Activated naive CD4-positive, alpha-beta T cell treated with anti-CD3 and anti-CD28 coated beads for 36 hours (primary cell): ENCODE measurements around the gene TUBA4B. TPM values are rescaled to one million over a fixed set of nuclear protein-coding genes. Genes with fewer than 3 reads are reported as not detected.

Source experiments
- CTCF ChIA-PET: fragments of 350-600 bp; sonication (Branson Sonifier 250); formaldehyde crosslinking; loops from one replicate; lab custom pipeline; 2021; ENCODE audit warnings: antibody characterized with exemption; lab: Charles Lee
- DNase-seq: peaks from one replicate; pipeline ENCODE4 v3.0.0-alpha.2; 2020
- H3K27ac Mint-ChIP-seq: one replicate; pipeline ENCODE4 v1.8.0; 2021; ENCODE audit warnings: mild to moderate bottlenecking, mixed read lengths
- H3K27me3 Mint-ChIP-seq: one replicate; pipeline ENCODE4 v1.8.0; 2021; ENCODE audit warnings: low read depth, mixed read lengths
- H3K36me3 Mint-ChIP-seq: one replicate; pipeline ENCODE4 v1.8.0; 2021; ENCODE audit warnings: low read depth, mixed read lengths
- H3K4me1 Mint-ChIP-seq: one replicate; pipeline ENCODE4 v1.8.0; 2021; ENCODE audit warnings: low read depth, mixed read lengths
- H3K4me3 Mint-ChIP-seq: one replicate; pipeline ENCODE4 v1.8.0; 2021; ENCODE audit warnings: mild to moderate bottlenecking, moderate library complexity, mixed read lengths
- H3K9me3 Mint-ChIP-seq: one replicate; pipeline ENCODE4 v1.8.0; 2021; ENCODE audit warnings: mixed read lengths
- intact Hi-C: fragments of 100-400 bp; cut with micrococcal nuclease; formaldehyde crosslinking; loops from one replicate; pipeline ENCODE4 v1.15.1; 2023
- total RNA-seq, 2 experiments: library from RNA; stranded (reverse); gene quantifications; one replicate each; pipeline ENCODE4 v1.2.3, GENCODE V29; 2021

Gene TUBA4B
- total RNA-seq, 2 experiments from 2014 or later = not detected

GRCh38 chr2:219220652-219221402 lies 32.2 kb upstream of the TUBA4B start:
- DNase-seq = no peak

GRCh38 chr2:219221957-219222518 lies 31.0 kb upstream of the TUBA4B start:
- CTCF ChIA-PET = interaction anchor here (1.1 kb wide), 1 partner anchor 74 kb away, joined by 3 read pairs; no protein-coding TSS in a partner anchor
- H3K27me3 Mint-ChIP-seq = no peaks in the 10 kb centered on the region
- peaks cover 15% of the 10 kb centered on the region for H3K4me1 Mint-ChIP-seq
- H3K4me3 Mint-ChIP-seq = no peak overlapping the region
- H3K9me3 Mint-ChIP-seq = no peaks in the 10 kb centered on the region
- intact Hi-C loops = loop anchor here (10.0 kb wide), 1 partner anchor 507 kb away; the partner anchor contains the start of gene TTLL4
- peaks cover 32% of the 10 kb centered on the region for H3K36me3 Mint-ChIP-seq
- no peak overlapping the region for H3K27ac Mint-ChIP-seq
- no peak for DNase-seq

More at GRCh38 chr2:219220652-219221402, 32.2 kb upstream of the TUBA4B start:
- H3K4me3 Mint-ChIP-seq = no peak overlapping the region
- CTCF ChIA-PET = no interaction called here
- no peaks in the 10 kb centered on the region for H3K9me3 Mint-ChIP-seq
- intact Hi-C loops = loop anchor here (10.0 kb wide), 1 partner anchor 506 kb away; the partner anchor contains the start of gene TTLL4
- no peak overlapping the region for H3K27ac Mint-ChIP-seq
- H3K27me3 Mint-ChIP-seq = no peaks in the 10 kb centered on the region
- H3K36me3 Mint-ChIP-seq = peaks cover 31% of the 10 kb centered on the region
- peaks cover 25% of the 10 kb centered on the region for H3K4me1 Mint-ChIP-seq

GRCh38 chr2:219223831-219224610 lies 29.0 kb upstream of the TUBA4B start:
- H3K27ac Mint-ChIP-seq = no peak overlapping the region
- intact Hi-C loops = loop anchor here (10.0 kb wide), 1 partner anchor 509 kb away; the partner anchor contains the start of gene TTLL4
- no peak overlapping the region for H3K4me3 Mint-ChIP-seq
- DNase-seq = no peak
- peaks cover 22% of the 10 kb centered on the region for H3K4me1 Mint-ChIP-seq
- CTCF ChIA-PET = interaction anchor here (1.0 to 1.2 kb wide), 2 partner anchors 64 to 71 kb away, joined by 3 to 5 read pairs; no protein-coding TSS in a partner anchor
- no peaks in the 10 kb centered on the region for H3K27me3 Mint-ChIP-seq
- H3K9me3 Mint-ChIP-seq = no peaks in the 10 kb centered on the region
- H3K36me3 Mint-ChIP-seq = peaks cover 34% of the 10 kb centered on the region

- Mint-ChIP-seq H3K27me3 (no peaks in the 10 kb centered on the region), H3K36me3 (peaks cover 34% of the 10 kb centered on the region), H3K9me3 (no peaks in the 10 kb centered on the region), H3K27ac (no peak overlapping the region), H3K4me3 (no peak overlapping the region), H3K4me1 (peaks cover 20% of the 10 kb centered on the region)
- intact Hi-C loops = loop anchor here (10.0 kb wide), 1 partner anchor 511 kb away; the partner anchor contains the start of gene TTLL4
- CTCF ChIA-PET = no interaction called here
- DNase-seq = no peak
Measured at GRCh38 chr2:219225350-219225749, 27.7 kb upstream of the TUBA4B start.

- DNase-seq = no peak
- Mint-ChIP-seq H3K36me3 (peaks cover 42% of the 10 kb centered on the region), H3K27ac (peak overlapping the region; percentile 53), H3K27me3 (no peaks in the 10 kb centered on the region), H3K4me3 (peak overlapping the region; percentile 96), H3K9me3 (no peaks in the 10 kb centered on the region), H3K4me1 (peaks cover 38% of the 10 kb centered on the region)
- intact Hi-C loops = loop anchor here (10.0 kb wide), 1 partner anchor 513 kb away; the partner anchor contains the start of gene TTLL4
- CTCF ChIA-PET = interaction anchor here (0.8 to 2.2 kb wide), 5 partner anchors 9 to 67 kb away, joined by 3 to 8 read pairs (median 3); partner anchors contain the start of genes ABCB6, GLB1L and STK16
Measured at GRCh38 chr2:219228041-219228910, 24.8 kb upstream of the TUBA4B start.

GRCh38 chr2:219228911-219229304 lies 24.1 kb upstream of the TUBA4B start:
- intact Hi-C loops = loop anchor here (1.0 to 10.0 kb wide), 12 partner anchors 11 to 661 kb away; partner anchors contain the start of genes ABCB6, CNOT9, DNAJB2 and GLB1L
- peak overlapping the region; percentile 96 for H3K4me3 Mint-ChIP-seq
- no peak for DNase-seq
- no peaks in the 10 kb centered on the region for H3K27me3 Mint-ChIP-seq
- H3K27ac Mint-ChIP-seq = peak overlapping the region; percentile 53
- peaks cover 43% of the 10 kb centered on the region for H3K36me3 Mint-ChIP-seq
- H3K9me3 Mint-ChIP-seq = no peaks in the 10 kb centered on the region
- peaks cover 44% of the 10 kb centered on the region for H3K4me1 Mint-ChIP-seq
- CTCF ChIA-PET = interaction anchor here (0.8 to 2.2 kb wide), 7 partner anchors 10 to 67 kb away, joined by 3 to 8 read pairs (median 4); partner anchors contain the start of genes ABCB6, GLB1L and STK16

- Mint-ChIP-seq H3K4me1 (peaks cover 48% of the 10 kb centered on the region), H3K27ac (peak within 1 kb of the TSS; percentile 97), H3K27me3 (no peaks in the 10 kb centered on the region), H3K4me3 (peak within 1 kb of the TSS; percentile 96), H3K36me3 (peaks cover 44% of the 10 kb centered on the region), H3K9me3 (no peaks in the 10 kb centered on the region)
- CTCF ChIA-PET = interaction anchor here (0.8 to 2.2 kb wide), 12 partner anchors 10 to 70 kb away, joined by 3 to 8 read pairs (median 4); partner anchors contain the start of genes ABCB6, GLB1L and STK16
- peak; percentile 99 for DNase-seq
- intact Hi-C loops = loop anchor here (1.0 to 10.0 kb wide), 12 partner anchors 11 to 661 kb away; partner anchors contain the start of genes ABCB6, CNOT9, DNAJB2 and GLB1L
Measured at GRCh38 chr2:219229305-219230058, 23.6 kb upstream of the TUBA4B start, which contains the start of the genes ANKZF1 and ATG9A. ANKZF1 (plus strand) TSS chr2:219229806; CDS start chr2:219230258, 452 bp downstream. ATG9A (minus strand) TSS chr2:219229636; CDS start chr2:219228024, 1,612 bp downstream.

- no peaks in the 10 kb centered on the region for H3K27me3 Mint-ChIP-seq
Measured at GRCh38 chr2:219230059-219230540, 22.9 kb upstream of the TUBA4B start.

GRCh38 chr2:219234331-219234730 lies 18.7 kb upstream of the TUBA4B start:
- intact Hi-C loops = no loop called here
- DNase-seq = no peak
- Mint-ChIP-seq H3K9me3 (no peaks in the 10 kb centered on the region), H3K27ac (no peak overlapping the region), H3K4me1 (peaks cover 31% of the 10 kb centered on the region), H3K4me3 (no peak overlapping the region), H3K36me3 (peaks cover 54% of the 10 kb centered on the region), H3K27me3 (no peaks in the 10 kb centered on the region)
- CTCF ChIA-PET = interaction anchor here (0.9 to 1.1 kb wide), 2 partner anchors 61 to 64 kb away, joined by 3 to 6 read pairs; no protein-coding TSS in a partner anchor

More at GRCh38 chr2:219230059-219230540, 22.9 kb upstream of the TUBA4B start:
- DNase-seq = peak; percentile 63
- peak overlapping the region; percentile 97 for H3K27ac Mint-ChIP-seq
- peak overlapping the region; percentile 96 for H3K4me3 Mint-ChIP-seq
- peaks cover 43% of the 10 kb centered on the region for H3K36me3 Mint-ChIP-seq
- CTCF ChIA-PET = interaction anchor here (0.9 to 2.2 kb wide), 9 partner anchors 9 to 69 kb away, joined by 3 to 8 read pairs (median 4); partner anchors contain the start of genes GLB1L and STK16
- H3K4me1 Mint-ChIP-seq = peaks cover 48% of the 10 kb centered on the region
- no peaks in the 10 kb centered on the region for H3K9me3 Mint-ChIP-seq
- intact Hi-C loops = no loop called here

- no peak for DNase-seq
- peak overlapping the region; percentile 68 for H3K4me3 Mint-ChIP-seq
- CTCF ChIA-PET = no interaction called here
- H3K27me3 Mint-ChIP-seq = no peaks in the 10 kb centered on the region
- H3K9me3 Mint-ChIP-seq = no peaks in the 10 kb centered on the region
- peaks cover 10% of the 10 kb centered on the region for H3K36me3 Mint-ChIP-seq
- intact Hi-C loops = no loop called here
- peaks cover 37% of the 10 kb centered on the region for H3K4me1 Mint-ChIP-seq
- H3K27ac Mint-ChIP-seq = no peak overlapping the region
Measured at GRCh38 chr2:219243291-219243761, 9.7 kb upstream of the TUBA4B start.
